ENCODE results near the gene KCNA3. TPM values are rescaled to one million over a fixed set of nuclear protein-coding genes. Genes with fewer than 3 reads are reported as not detected.

The KCNA3 gene
- total and polyA plus RNA-seq, 4 donors, result 0.23 to 2.2 (median 0.34) TPM

DNA sequence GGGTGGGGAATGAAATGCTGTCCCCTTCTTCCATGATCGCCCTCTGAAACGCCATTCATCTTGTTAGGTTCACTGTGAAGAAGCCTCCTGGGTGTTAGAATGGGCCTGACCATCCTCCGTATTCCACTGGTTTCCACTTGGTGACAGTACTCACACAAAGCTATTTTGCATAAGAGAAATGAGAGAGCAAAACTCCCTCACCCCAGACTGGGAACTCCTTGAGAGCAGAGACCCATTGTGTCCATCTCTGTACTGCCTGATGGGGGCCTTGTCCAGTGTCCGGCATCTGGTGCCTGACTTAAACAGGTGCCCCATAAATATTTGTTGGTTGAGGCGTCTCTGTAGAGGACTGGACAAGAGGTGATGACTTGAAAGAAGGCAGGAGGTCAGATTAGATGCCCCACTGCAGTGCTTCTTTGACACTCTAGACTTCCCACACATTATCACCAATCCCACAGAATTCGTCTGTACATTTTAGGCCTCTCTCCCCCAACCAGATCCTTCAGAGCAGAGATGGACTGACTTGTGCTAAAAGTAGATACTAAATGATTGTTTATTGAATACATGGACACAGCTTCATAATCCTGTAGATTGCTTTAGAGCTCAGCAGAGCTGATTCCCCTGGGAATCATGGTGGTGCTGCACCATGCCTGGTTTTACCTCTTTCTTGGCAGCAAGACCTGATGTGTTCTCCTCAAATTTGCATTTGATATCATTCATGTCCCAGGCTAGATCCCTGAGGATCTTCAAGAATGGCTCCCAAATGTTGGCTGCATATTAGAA lies 46.2 kb downstream of the KCNA3 start:
- H3K27me3 ChIP-seq (ENCODE audit: control insufficient read depth in 4 of 4, insufficient read depth in 4 of 4, low read length in 3 of 4), result no peaks in the 10 kb centered on the region
- no peak overlapping the region for H3K4me3 ChIP-seq (ENCODE audit: low read depth in 1 of 3, low read length in 3 of 3)
- H3K36me3 ChIP-seq (ENCODE audit: control insufficient read depth in 4 of 4, insufficient read depth in 3 of 4, low read depth in 1 of 4, low read length in 3 of 4), result no peaks in the 10 kb centered on the region
- WGBS, result 65% methylated on average over 6 of the region's 6 CpGs
- H3K9me3 ChIP-seq (ENCODE audit: control insufficient read depth in 4 of 4, low read length in 3 of 4), result no peaks in the 10 kb centered on the region
- H3K27ac ChIP-seq (ENCODE audit: low read depth in 1 of 2, low read length in 2 of 2), result no peak overlapping the region
- H3K9ac ChIP-seq (ENCODE audit: low read depth in 1 of 2, low read length in 2 of 2), result no peak overlapping the region
- TF ChIP-seq TAF1 (conservative IDR thresholded peaks at IDR 0.05) (no peak), MAX (IDR thresholded peaks at IDR 0.05) (no peak), FOXA1 (IDR thresholded peaks at IDR 0.05) (no peak), ZBTB33 (IDR thresholded peaks at IDR 0.05) (no peak), SP1 (IDR thresholded peaks at IDR 0.05) (no peak), HNF4G (IDR thresholded peaks at IDR 0.05) (no peak), GABPA (IDR thresholded peaks at IDR 0.05 in 1 of 2, conservative IDR thresholded peaks at IDR 0.05 in 1 of 2) (no peak), RXRA (IDR thresholded peaks at IDR 0.05) (no peak), RAD21 (IDR thresholded peaks at IDR 0.05) (no peak)
- TF ChIP-seq, protein P1, sequence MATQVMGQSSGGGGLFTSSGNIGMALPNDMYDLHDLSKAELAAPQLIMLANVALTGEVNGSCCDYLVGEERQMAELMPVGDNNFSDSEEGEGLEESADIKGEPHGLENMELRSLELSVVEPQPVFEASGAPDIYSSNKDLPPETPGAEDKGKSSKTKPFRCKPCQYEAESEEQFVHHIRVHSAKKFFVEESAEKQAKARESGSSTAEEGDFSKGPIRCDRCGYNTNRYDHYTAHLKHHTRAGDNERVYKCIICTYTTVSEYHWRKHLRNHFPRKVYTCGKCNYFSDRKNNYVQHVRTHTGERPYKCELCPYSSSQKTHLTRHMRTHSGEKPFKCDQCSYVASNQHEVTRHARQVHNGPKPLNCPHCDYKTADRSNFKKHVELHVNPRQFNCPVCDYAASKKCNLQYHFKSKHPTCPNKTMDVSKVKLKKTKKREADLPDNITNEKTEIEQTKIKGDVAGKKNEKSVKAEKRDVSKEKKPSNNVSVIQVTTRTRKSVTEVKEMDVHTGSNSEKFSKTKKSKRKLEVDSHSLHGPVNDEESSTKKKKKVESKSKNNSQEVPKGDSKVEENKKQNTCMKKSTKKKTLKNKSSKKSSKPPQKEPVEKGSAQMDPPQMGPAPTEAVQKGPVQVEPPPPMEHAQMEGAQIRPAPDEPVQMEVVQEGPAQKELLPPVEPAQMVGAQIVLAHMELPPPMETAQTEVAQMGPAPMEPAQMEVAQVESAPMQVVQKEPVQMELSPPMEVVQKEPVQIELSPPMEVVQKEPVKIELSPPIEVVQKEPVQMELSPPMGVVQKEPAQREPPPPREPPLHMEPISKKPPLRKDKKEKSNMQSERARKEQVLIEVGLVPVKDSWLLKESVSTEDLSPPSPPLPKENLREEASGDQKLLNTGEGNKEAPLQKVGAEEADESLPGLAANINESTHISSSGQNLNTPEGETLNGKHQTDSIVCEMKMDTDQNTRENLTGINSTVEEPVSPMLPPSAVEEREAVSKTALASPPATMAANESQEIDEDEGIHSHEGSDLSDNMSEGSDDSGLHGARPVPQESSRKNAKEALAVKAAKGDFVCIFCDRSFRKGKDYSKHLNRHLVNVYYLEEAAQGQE (IDR thresholded peaks at IDR 0.05), result no peak
- TF ChIP-seq, protein P2, sequence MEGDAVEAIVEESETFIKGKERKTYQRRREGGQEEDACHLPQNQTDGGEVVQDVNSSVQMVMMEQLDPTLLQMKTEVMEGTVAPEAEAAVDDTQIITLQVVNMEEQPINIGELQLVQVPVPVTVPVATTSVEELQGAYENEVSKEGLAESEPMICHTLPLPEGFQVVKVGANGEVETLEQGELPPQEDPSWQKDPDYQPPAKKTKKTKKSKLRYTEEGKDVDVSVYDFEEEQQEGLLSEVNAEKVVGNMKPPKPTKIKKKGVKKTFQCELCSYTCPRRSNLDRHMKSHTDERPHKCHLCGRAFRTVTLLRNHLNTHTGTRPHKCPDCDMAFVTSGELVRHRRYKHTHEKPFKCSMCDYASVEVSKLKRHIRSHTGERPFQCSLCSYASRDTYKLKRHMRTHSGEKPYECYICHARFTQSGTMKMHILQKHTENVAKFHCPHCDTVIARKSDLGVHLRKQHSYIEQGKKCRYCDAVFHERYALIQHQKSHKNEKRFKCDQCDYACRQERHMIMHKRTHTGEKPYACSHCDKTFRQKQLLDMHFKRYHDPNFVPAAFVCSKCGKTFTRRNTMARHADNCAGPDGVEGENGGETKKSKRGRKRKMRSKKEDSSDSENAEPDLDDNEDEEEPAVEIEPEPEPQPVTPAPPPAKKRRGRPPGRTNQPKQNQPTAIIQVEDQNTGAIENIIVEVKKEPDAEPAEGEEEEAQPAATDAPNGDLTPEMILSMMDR (IDR thresholded peaks at IDR 0.05; ENCODE audit: low read depth, low read length, missing input control), result no peak
- H3K4me1 ChIP-seq (ENCODE audit: control insufficient read depth in 4 of 4, insufficient read depth in 4 of 4, low read length in 3 of 4), result no peaks in the 10 kb centered on the region
- no peak for DNase-seq (ENCODE audit: low spot score)

DNA sequence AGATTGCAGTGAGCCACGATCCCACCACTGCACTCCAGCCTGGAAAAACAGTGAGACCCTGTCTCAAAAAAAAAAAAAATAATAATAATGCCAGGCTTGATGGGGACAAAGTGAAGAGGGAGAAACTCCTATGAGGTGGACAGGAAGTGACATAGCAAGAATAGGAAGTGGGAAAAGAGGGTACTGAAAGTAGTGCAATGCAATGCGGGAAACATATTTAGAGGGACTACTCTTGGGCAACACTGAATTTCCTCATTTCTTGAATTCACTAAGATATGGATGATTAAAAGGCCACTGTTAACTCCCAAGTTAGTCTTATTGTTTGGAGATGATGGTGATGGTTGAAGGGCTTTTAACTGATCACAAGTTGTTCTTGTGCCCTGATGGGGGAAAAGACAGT lies 47.0 kb downstream of the KCNA3 start:
- DNase-seq (ENCODE audit: low spot score), result no peak
- no peaks in the 10 kb centered on the region for H3K36me3 ChIP-seq (ENCODE audit: control insufficient read depth in 4 of 4, insufficient read depth in 3 of 4, low read depth in 1 of 4, low read length in 3 of 4)
- 78% methylated on average over 2 of the region's 2 CpGs for WGBS
- H3K9ac ChIP-seq (ENCODE audit: low read depth in 1 of 2, low read length in 2 of 2), result no peak overlapping the region
- TF ChIP-seq ZBTB33 (IDR thresholded peaks at IDR 0.05), result no peak
- TF ChIP-seq, protein P2 (IDR thresholded peaks at IDR 0.05; ENCODE audit: low read depth, low read length, missing input control), result no peak
- no peak for TF ChIP-seq RAD21 (IDR thresholded peaks at IDR 0.05)
- peak in 1 of 2 donors; percentile 59 for TF ChIP-seq GABPA (IDR thresholded peaks at IDR 0.05 in 1 of 2, conservative IDR thresholded peaks at IDR 0.05 in 1 of 2)
- TF ChIP-seq YY1 (IDR thresholded peaks at IDR 0.05), result no peak
- no peak overlapping the region for H3K4me3 ChIP-seq (ENCODE audit: low read depth in 1 of 3, low read length in 3 of 3)
- H3K4me1 ChIP-seq (ENCODE audit: control insufficient read depth in 4 of 4, insufficient read depth in 4 of 4, low read length in 3 of 4), result no peaks in the 10 kb centered on the region
- H3K27ac ChIP-seq (ENCODE audit: low read depth in 1 of 2, low read length in 2 of 2), result no peak overlapping the region
- H3K27me3 ChIP-seq (ENCODE audit: control insufficient read depth in 4 of 4, insufficient read depth in 4 of 4, low read length in 3 of 4), result no peaks in the 10 kb centered on the region
- no peaks in the 10 kb centered on the region for H3K9me3 ChIP-seq (ENCODE audit: control insufficient read depth in 4 of 4, low read length in 3 of 4)
